ENCODE measurements around the gene UBE2L3.

- no peak for TF ChIP-seq CHD2 (IDR thresholded peaks at IDR 0.05; ENCODE audit: low read length, partially characterized antibody)
- TF ChIP-seq CTCF (IDR thresholded peaks at IDR 0.05) = no peak
- no peak for TF ChIP-seq REST (IDR thresholded peaks at IDR 0.05; ENCODE audit: low read depth, low read length)
- no peak for TF ChIP-seq RAD21 (IDR thresholded peaks at IDR 0.05; ENCODE audit: low read length)
- TF ChIP-seq MAX (IDR thresholded peaks at IDR 0.05; ENCODE audit: low read depth) = no peak
- TF ChIP-seq TAF1 (IDR thresholded peaks at IDR 0.05; ENCODE audit: borderline replicate concordance, low read depth, low read length) = no peak
- TF ChIP-seq MXI1 (IDR thresholded peaks at IDR 0.05; ENCODE audit: low read depth, low read length) = no peak
Observed at GRCh38 chr22:21665047-21665851, 97.7 kb downstream of the UBE2L3 start.
